Gastrocnemius medialis (tissue), 4 donors: ENCODE data around the gene ZNF202. TPM values are rescaled to one million over a fixed set of nuclear protein-coding genes. Genes with fewer than 3 reads are reported as not detected.

Source experiments
- total RNA-seq, 4 donors: library from RNA; depleted of rRNA; stranded (reverse); fragments of >200 nt; gene quantifications; one replicate each; pipeline versions ENCODE4 v1.1.0 to v1.2.3, GENCODE V29; 2016

Gene ZNF202
- total RNA-seq, 4 donors from 2014 or later, result 3.9 to 11.4 (median 5.3) TPM

Other genes starting within 250 kb of the ZNF202 start
- gene SCN3B, start 87.0 kb downstream of the ZNF202 start, total RNA-seq, result 10 to 100 TPM in 1 of 4 donors, 1 to 10 TPM in 3; 3.0 to 10.5 (median 4.9) TPM
- gene OR6X1, start 12.9 kb upstream of the ZNF202 start, total RNA-seq, result not detected
- gene OR6M1, start 64.7 kb upstream of the ZNF202 start, total RNA-seq, result not detected
- gene TMEM225, start 144.0 kb upstream of the ZNF202 start, total RNA-seq, result not detected
- gene OR8D4, start 160.5 kb upstream of the ZNF202 start, total RNA-seq, result not detected
- not detected for gene OR4D5, start 198.0 kb upstream of the ZNF202 start, total RNA-seq
- not detected for gene OR6T1, start 202.2 kb upstream of the ZNF202 start, total RNA-seq
- not detected for gene OR10S1, start 236.1 kb upstream of the ZNF202 start, total RNA-seq